ENCODE measurements around the gene PDIA2.

Gene PDIA2

DNA sequence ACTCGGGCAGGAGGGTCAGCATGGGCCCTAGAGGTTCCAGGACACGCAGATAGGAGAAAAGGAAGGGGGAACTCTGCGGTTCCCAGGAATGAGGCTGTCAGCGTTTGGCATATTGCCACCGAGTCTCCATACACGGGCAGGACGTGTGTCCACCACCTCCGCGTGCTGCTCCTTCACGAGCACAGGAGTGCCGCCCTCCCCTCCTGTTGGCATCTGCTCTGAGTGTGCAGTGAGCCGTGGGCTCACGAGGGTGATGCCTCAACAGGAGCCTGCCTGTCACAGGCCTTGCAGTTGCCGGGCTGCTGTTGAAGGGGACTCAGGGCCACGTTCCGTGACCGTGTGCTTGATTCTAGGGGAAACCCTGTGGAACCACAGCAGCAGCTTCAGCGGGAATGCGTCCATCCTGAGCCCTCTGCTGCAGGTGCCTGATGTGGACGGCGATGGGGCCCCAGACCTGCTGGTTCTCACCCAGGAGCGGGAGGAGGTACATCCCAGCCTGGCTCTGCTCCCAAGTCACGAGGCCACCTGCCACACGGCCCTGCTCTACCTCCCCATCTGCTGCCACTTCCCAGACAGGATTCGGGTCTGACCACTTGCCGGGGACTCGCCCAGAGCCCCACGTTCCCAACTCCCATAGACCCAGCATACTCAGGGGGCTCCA is 21.8 kb upstream of the PDIA2 start:
- H3K27ac ChIP-seq (ENCODE audit: low read depth, low read length), result no peak overlapping the region
- no peak overlapping the region for H3K56ac ChIP-seq (ENCODE audit: low read length)
- H3K27me3 ChIP-seq (ENCODE audit: insufficient read depth, low read length, poor library complexity), result no peaks in the 10 kb centered on the region
- no peak overlapping the region for H3K23ac ChIP-seq (ENCODE audit: low read length)
- no peak overlapping the region for H4K8ac ChIP-seq (ENCODE audit: low read depth, low read length)
- no peaks in the 10 kb centered on the region for H3K4me1 ChIP-seq (ENCODE audit: control insufficient read depth, low read depth, low read length)
- no peaks in the 10 kb centered on the region for H3K79me1 ChIP-seq (ENCODE audit: low read length)
- H3K18ac ChIP-seq (ENCODE audit: low read length), result no peak overlapping the region
- no peak overlapping the region for H3K9ac ChIP-seq (ENCODE audit: low read length)
- H3K79me2 ChIP-seq (ENCODE audit: control insufficient read depth, insufficient read depth, low read length), result no peaks in the 10 kb centered on the region
- no CpG with 5 or more reads among the region's 28 CpGs for WGBS (ENCODE audit: extremely low coverage, insufficient coverage, low lambda C conversion rate)
- no peak overlapping the region for H4K5ac ChIP-seq (ENCODE audit: low read length)
- H3K36me3 ChIP-seq (ENCODE audit: control insufficient read depth, insufficient read depth, low read length), result peaks cover 2% of the 10 kb centered on the region
- H2BK5ac ChIP-seq (ENCODE audit: low read length), result no peak overlapping the region
- H2BK120ac ChIP-seq (ENCODE audit: low read depth, low read length), result no peak overlapping the region
- no peak overlapping the region for H3K4ac ChIP-seq (ENCODE audit: low read depth, low read length)
- H2AK5ac ChIP-seq (ENCODE audit: low read length), result no peak overlapping the region
- H2BK15ac ChIP-seq (replicated peaks; ENCODE audit: low read depth), result no peak overlapping the region
- H3K4me3 ChIP-seq (ENCODE audit: low read length), result no peak overlapping the region
- DNase-seq, result no peak
- H3K4me2 ChIP-seq (ENCODE audit: low read length), result no peak overlapping the region

DNA sequence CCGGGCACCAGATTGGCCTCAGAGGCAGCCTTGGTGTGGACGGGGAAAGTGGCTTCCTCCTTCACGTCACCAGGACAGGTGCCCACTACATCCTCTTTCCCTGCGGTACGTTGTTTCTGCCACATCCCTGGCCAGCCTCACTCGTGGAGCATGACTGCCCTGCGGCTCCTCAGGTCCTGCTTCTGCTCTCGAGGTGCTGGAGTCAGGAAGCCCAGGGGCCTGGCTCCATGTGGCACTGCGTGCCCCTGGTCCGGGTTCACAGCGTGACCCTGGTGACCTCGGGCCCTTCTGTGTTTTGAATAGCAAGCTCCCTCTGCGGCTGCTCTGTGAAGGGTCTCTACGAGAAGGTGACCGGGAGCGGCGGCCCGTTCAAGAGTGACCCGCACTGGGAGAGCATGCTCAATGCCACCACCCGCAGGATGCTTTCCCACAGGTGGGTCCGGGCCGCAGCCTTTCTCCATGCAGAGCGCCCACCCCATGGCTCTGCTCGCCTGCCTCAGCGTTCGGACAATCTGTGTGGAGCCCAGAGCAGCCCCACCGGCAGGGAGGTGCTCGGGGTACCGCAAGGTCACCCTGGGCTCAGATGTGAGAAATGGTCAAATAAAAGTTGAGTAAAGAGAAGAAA is 20.7 kb upstream of the PDIA2 start:
- no peak overlapping the region for H2AK5ac ChIP-seq (ENCODE audit: low read length)
- H2BK5ac ChIP-seq (ENCODE audit: low read length), result no peak overlapping the region
- no peak overlapping the region for H2BK120ac ChIP-seq (ENCODE audit: low read depth, low read length)
- no peaks in the 10 kb centered on the region for H3K79me1 ChIP-seq (ENCODE audit: low read length)
- H3K4me2 ChIP-seq (ENCODE audit: low read length), result no peak overlapping the region
- H3K27me3 ChIP-seq (ENCODE audit: insufficient read depth, low read length, poor library complexity), result no peaks in the 10 kb centered on the region
- no peak overlapping the region for H4K5ac ChIP-seq (ENCODE audit: low read length)
- peaks cover 2% of the 10 kb centered on the region for H3K36me3 ChIP-seq (ENCODE audit: control insufficient read depth, insufficient read depth, low read length)
- H3K18ac ChIP-seq (ENCODE audit: low read length), result no peak overlapping the region
- H3K27ac ChIP-seq (ENCODE audit: low read depth, low read length), result no peak overlapping the region
- H3K4ac ChIP-seq (ENCODE audit: low read depth, low read length), result no peak overlapping the region
- H3K9ac ChIP-seq (ENCODE audit: low read length), result no peak overlapping the region
- H3K4me3 ChIP-seq (ENCODE audit: low read length), result no peak overlapping the region
- no CpG with 5 or more reads among the region's 29 CpGs for WGBS (ENCODE audit: extremely low coverage, insufficient coverage, low lambda C conversion rate)
- no peak overlapping the region for H3K23ac ChIP-seq (ENCODE audit: low read length)
- no peak overlapping the region for H2BK15ac ChIP-seq (replicated peaks; ENCODE audit: low read depth)
- no peak overlapping the region for H3K56ac ChIP-seq (ENCODE audit: low read length)
- H4K8ac ChIP-seq (ENCODE audit: low read depth, low read length), result no peak overlapping the region
- no peak for DNase-seq
- no peaks in the 10 kb centered on the region for H3K4me1 ChIP-seq (ENCODE audit: control insufficient read depth, low read depth, low read length)
- no peaks in the 10 kb centered on the region for H3K79me2 ChIP-seq (ENCODE audit: control insufficient read depth, insufficient read depth, low read length)

DNA sequence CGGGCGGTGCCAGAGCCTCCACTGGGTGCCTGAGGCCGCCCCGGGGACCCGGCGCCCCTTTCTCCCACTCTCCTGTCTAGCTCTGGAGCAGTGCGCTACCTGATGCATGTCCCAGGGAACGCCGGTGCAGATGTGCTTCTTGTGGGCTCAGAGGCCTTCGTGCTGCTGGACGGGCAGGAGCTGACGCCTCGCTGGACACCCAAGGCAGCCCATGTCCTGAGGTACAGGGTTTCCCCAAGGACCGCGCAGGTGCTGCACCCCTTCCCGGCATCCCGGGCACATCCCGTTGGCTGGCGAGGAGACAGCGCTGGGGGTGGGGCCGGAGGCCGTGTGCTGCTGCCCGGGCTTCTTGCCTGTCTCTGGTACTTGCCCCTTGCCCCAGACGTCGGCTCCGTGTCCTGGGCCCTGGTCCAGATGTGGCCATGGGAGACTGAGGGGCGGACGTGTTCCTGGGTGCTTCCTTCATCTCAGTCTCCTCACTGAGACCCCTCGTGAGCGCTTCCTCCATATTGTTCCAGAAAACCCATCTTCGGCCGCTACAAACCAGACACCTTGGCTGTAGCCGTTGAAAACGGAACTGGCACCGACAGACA is 19.7 kb upstream of the PDIA2 start:
- Histone ChIP-seq H3K36me3 (ENCODE audit: control insufficient read depth, insufficient read depth, low read length) (peaks cover 2% of the 10 kb centered on the region), H4K8ac (ENCODE audit: low read depth, low read length) (no peak overlapping the region), H3K4me2 (ENCODE audit: low read length) (no peak overlapping the region), H3K4ac (ENCODE audit: low read depth, low read length) (no peak overlapping the region), H4K5ac (ENCODE audit: low read length) (no peak overlapping the region), H3K79me1 (ENCODE audit: low read length) (no peaks in the 10 kb centered on the region), H3K18ac (ENCODE audit: low read length) (no peak overlapping the region), H3K9ac (ENCODE audit: low read length) (no peak overlapping the region), H3K56ac (ENCODE audit: low read length) (no peak overlapping the region), H2BK120ac (ENCODE audit: low read depth, low read length) (no peak overlapping the region), H3K23ac (ENCODE audit: low read length) (no peak overlapping the region), H2BK5ac (ENCODE audit: low read length) (no peak overlapping the region), H3K4me1 (ENCODE audit: control insufficient read depth, low read depth, low read length) (no peaks in the 10 kb centered on the region), H3K79me2 (ENCODE audit: control insufficient read depth, insufficient read depth, low read length) (no peaks in the 10 kb centered on the region), H2AK5ac (ENCODE audit: low read length) (no peak overlapping the region), H3K27ac (ENCODE audit: low read depth, low read length) (no peak overlapping the region), H3K4me3 (ENCODE audit: low read length) (no peak overlapping the region), H3K27me3 (ENCODE audit: insufficient read depth, low read length, poor library complexity) (no peaks in the 10 kb centered on the region), H2BK15ac (replicated peaks; ENCODE audit: low read depth) (no peak overlapping the region)
- no CpG with 5 or more reads among the region's 35 CpGs for WGBS (ENCODE audit: extremely low coverage, insufficient coverage, low lambda C conversion rate)
- DNase-seq, result no peak

DNA sequence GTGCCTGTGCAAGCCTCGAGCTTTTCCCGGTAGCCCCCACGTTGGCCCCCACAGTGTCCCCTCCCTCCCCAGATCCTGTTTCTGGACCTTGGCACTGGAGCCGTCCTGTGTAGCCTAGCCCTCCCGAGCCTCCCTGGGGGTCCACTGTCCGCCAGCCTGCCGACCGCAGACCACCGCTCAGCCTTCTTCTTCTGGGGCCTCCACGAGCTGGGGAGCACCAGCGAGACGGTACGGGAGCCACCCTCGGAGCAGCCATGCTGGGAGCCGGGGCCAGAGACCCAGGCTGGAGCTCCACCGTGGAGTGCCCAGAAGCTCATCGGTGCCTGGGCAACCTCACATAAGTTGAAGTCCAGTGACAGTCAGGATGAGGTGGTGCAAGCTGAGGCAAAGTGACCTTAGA is 19.0 kb upstream of the PDIA2 start:
- H3K18ac ChIP-seq (ENCODE audit: low read length), result no peak overlapping the region
- H3K36me3 ChIP-seq (ENCODE audit: control insufficient read depth, insufficient read depth, low read length), result peaks cover 2% of the 10 kb centered on the region
- no peak overlapping the region for H4K8ac ChIP-seq (ENCODE audit: low read depth, low read length)
- no peaks in the 10 kb centered on the region for H3K79me2 ChIP-seq (ENCODE audit: control insufficient read depth, insufficient read depth, low read length)
- H3K4me2 ChIP-seq (ENCODE audit: low read length), result no peak overlapping the region
- H4K5ac ChIP-seq (ENCODE audit: low read length), result no peak overlapping the region
- no peaks in the 10 kb centered on the region for H3K27me3 ChIP-seq (ENCODE audit: insufficient read depth, low read length, poor library complexity)
- no peak overlapping the region for H2BK5ac ChIP-seq (ENCODE audit: low read length)
- H3K27ac ChIP-seq (ENCODE audit: low read depth, low read length), result no peak overlapping the region
- no peak overlapping the region for H2BK15ac ChIP-seq (replicated peaks; ENCODE audit: low read depth)
- H3K79me1 ChIP-seq (ENCODE audit: low read length), result no peaks in the 10 kb centered on the region
- H3K9ac ChIP-seq (ENCODE audit: low read length), result no peak overlapping the region
- no CpG with 5 or more reads among the region's 17 CpGs for WGBS (ENCODE audit: extremely low coverage, insufficient coverage, low lambda C conversion rate)
- H3K4me3 ChIP-seq (ENCODE audit: low read length), result no peak overlapping the region
- H3K23ac ChIP-seq (ENCODE audit: low read length), result no peak overlapping the region
- H2BK120ac ChIP-seq (ENCODE audit: low read depth, low read length), result no peak overlapping the region
- H2AK5ac ChIP-seq (ENCODE audit: low read length), result no peak overlapping the region
- H3K56ac ChIP-seq (ENCODE audit: low read length), result no peak overlapping the region
- no peaks in the 10 kb centered on the region for H3K4me1 ChIP-seq (ENCODE audit: control insufficient read depth, low read depth, low read length)
- no peak for DNase-seq
- no peak overlapping the region for H3K4ac ChIP-seq (ENCODE audit: low read depth, low read length)

DNA sequence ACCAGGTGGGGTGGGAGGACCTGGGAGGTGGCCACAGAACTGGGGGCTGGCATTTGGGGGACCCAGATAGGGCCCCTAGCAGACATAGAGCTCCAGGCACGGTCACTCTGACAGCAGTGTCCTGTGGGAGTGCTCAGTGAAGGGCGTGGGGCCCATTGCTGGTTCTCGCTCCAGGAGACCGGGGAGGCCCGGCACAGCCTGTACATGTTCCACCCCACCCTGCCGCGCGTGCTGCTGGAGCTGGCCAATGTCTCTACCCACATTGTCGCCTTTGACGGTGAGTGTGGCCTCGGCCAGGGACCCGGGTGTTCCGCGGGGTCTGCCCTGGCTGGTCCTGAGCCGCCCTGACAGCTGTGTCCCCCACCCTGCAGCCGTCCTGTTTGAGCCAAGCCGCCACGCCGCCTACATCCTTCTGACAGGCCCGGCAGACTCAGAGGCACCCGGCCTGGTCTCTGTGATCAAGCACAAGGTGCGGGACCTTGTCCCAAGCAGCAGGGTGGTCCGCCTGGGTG is 18.5 kb upstream of the PDIA2 start:
- no peak overlapping the region for H3K27ac ChIP-seq (ENCODE audit: low read depth, low read length)
- no peak overlapping the region for H3K18ac ChIP-seq (ENCODE audit: low read length)
- H3K4me3 ChIP-seq (ENCODE audit: low read length), result no peak overlapping the region
- H3K9ac ChIP-seq (ENCODE audit: low read length), result no peak overlapping the region
- peaks cover 2% of the 10 kb centered on the region for H3K36me3 ChIP-seq (ENCODE audit: control insufficient read depth, insufficient read depth, low read length)
- no peaks in the 10 kb centered on the region for H3K79me2 ChIP-seq (ENCODE audit: control insufficient read depth, insufficient read depth, low read length)
- no peak overlapping the region for H3K4ac ChIP-seq (ENCODE audit: low read depth, low read length)
- H4K5ac ChIP-seq (ENCODE audit: low read length), result no peak overlapping the region
- H3K23ac ChIP-seq (ENCODE audit: low read length), result no peak overlapping the region
- no peak overlapping the region for H2BK5ac ChIP-seq (ENCODE audit: low read length)
- H3K56ac ChIP-seq (ENCODE audit: low read length), result no peak overlapping the region
- no peaks in the 10 kb centered on the region for H3K27me3 ChIP-seq (ENCODE audit: insufficient read depth, low read length, poor library complexity)
- H2BK15ac ChIP-seq (replicated peaks; ENCODE audit: low read depth), result no peak overlapping the region
- no CpG with 5 or more reads among the region's 23 CpGs for WGBS (ENCODE audit: extremely low coverage, insufficient coverage, low lambda C conversion rate)
- no peak overlapping the region for H4K8ac ChIP-seq (ENCODE audit: low read depth, low read length)
- no peaks in the 10 kb centered on the region for H3K79me1 ChIP-seq (ENCODE audit: low read length)
- H3K4me1 ChIP-seq (ENCODE audit: control insufficient read depth, low read depth, low read length), result no peaks in the 10 kb centered on the region
- no peak overlapping the region for H2AK5ac ChIP-seq (ENCODE audit: low read length)
- DNase-seq, result no peak
- no peak overlapping the region for H3K4me2 ChIP-seq (ENCODE audit: low read length)
- no peak overlapping the region for H2BK120ac ChIP-seq (ENCODE audit: low read depth, low read length)
